Fibroblast of lung (primary cell): ENCODE data around the gene ATG5.

ENCODE experiments used
- EZH2 ChIP-seq: IDR thresholded peaks from 2 replicates; pipeline ENCODE4 v1.5.1; 2012; ENCODE audit warnings: low read length, control low read depth, mild to moderate bottlenecking; ENCODE audit errors: missing control alignments
- TF ChIP-seq, protein P1 (sequence below), 2 donors: IDR thresholded peaks in 1 of 2; conservative IDR thresholded peaks in 1 of 2; 1 replicate in 1 of 2; 2 replicates in 1 of 2; pipeline ENCODE4 v1.5.1; 2011 to 2012; ENCODE audit warnings: low read length in 2 of 2, control low read depth in 1 of 2, inconsistent platforms in 1 of 2, low read depth in 1 of 2, mild to moderate bottlenecking in 1 of 2

DNA sequence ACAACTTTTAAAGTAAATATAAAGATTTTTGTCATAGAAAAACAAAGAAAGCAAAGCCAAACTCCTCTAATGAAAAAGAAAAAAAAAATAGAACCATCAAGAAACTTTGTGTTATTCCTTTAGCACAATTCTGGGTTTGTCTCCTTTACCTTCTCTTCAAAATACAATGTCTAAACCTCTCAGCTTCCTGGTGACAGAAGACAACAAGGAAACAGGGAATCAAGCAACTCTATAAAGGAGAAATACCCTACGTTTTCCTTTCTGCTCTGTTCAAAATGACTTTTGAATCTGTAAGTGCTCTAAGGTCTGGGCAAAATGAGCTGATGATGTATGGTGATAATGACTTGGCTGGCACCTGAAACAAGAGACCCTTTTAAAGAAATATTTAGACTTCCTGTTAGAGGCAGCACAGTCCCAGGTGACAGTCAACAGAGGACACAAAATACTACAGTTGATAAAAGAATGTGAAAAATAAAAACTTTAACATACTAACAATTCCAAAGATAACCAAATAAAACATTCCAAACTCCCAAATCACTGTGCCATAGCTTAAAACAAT is 138.1 kb downstream of the ATG5 start:
- TF ChIP-seq, protein P1, sequence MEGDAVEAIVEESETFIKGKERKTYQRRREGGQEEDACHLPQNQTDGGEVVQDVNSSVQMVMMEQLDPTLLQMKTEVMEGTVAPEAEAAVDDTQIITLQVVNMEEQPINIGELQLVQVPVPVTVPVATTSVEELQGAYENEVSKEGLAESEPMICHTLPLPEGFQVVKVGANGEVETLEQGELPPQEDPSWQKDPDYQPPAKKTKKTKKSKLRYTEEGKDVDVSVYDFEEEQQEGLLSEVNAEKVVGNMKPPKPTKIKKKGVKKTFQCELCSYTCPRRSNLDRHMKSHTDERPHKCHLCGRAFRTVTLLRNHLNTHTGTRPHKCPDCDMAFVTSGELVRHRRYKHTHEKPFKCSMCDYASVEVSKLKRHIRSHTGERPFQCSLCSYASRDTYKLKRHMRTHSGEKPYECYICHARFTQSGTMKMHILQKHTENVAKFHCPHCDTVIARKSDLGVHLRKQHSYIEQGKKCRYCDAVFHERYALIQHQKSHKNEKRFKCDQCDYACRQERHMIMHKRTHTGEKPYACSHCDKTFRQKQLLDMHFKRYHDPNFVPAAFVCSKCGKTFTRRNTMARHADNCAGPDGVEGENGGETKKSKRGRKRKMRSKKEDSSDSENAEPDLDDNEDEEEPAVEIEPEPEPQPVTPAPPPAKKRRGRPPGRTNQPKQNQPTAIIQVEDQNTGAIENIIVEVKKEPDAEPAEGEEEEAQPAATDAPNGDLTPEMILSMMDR (conservative IDR thresholded peaks at IDR 0.05 in 1 of 2, IDR thresholded peaks at IDR 0.05 in 1 of 2; ENCODE audit: low read depth in 1 of 2, low read length in 2 of 2) = no peak
- TF ChIP-seq EZH2 = no peak
